ENCODE measurements around the gene GAD2.

The GAD2 gene

DNA sequence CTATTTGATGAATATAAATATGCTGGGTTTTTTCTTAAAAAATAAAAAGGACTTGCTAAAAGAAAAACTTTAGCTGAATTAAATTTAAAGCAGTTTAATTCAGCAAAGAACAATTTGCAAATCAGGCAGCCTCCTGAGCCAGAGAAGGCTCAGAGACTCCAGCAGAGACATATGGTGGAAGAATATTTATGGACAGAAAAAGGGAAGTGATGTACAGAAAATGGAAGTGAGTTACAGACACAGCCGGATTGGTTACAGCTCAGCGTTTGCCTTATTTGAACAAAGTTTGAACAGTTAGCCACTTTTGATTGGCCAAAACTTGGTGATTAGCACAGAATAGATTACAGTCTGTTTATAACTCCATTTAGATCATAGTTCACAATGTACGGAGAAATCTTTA is 110.3 kb downstream of the GAD2 start:
- no peak for TF ChIP-seq EZH2 (IDR thresholded peaks at IDR 0.05; ENCODE audit: borderline replicate concordance, low read depth, low read length, severe bottlenecking)
- no peak for TF ChIP-seq CTCF (IDR thresholded peaks at IDR 0.05; ENCODE audit: borderline replicate concordance, extremely low read depth, low read length, poor library complexity, severe bottlenecking)
- no peak overlapping the region for H2AFZ ChIP-seq (ENCODE audit: low read depth, low read length)

GRCh38 chr10:26327811-26328210 is 111.2 kb downstream of the GAD2 start:
- H3K36me3 ChIP-seq (ENCODE audit: insufficient read depth, low read length), result no peaks in the 10 kb centered on the region
- no peak overlapping the region for H3K4me2 ChIP-seq (ENCODE audit: insufficient read depth, low read length)
- no peak for DNase-seq
- H3K9ac ChIP-seq (ENCODE audit: low read depth, low read length), result no peak overlapping the region
- no peak for TF ChIP-seq EZH2 (IDR thresholded peaks at IDR 0.05; ENCODE audit: borderline replicate concordance, low read depth, low read length, severe bottlenecking)
- no peak for TF ChIP-seq CTCF (IDR thresholded peaks at IDR 0.05; ENCODE audit: borderline replicate concordance, extremely low read depth, low read length, poor library complexity, severe bottlenecking)
- no peak overlapping the region for H2AFZ ChIP-seq (ENCODE audit: low read depth, low read length)
- H3K79me2 ChIP-seq (ENCODE audit: insufficient read depth, low read length), result no peaks in the 10 kb centered on the region
- no peaks in the 10 kb centered on the region for H3K9me3 ChIP-seq (ENCODE audit: insufficient read depth, low read length, severe bottlenecking)
- no peak overlapping the region for H3K27ac ChIP-seq (ENCODE audit: low read length)
- no peaks in the 10 kb centered on the region for H3K27me3 ChIP-seq (ENCODE audit: insufficient read depth, low read length, poor library complexity)
- no peak overlapping the region for H3K4me3 ChIP-seq (ENCODE audit: low read depth in 1 of 2, low read length in 2 of 2)
- ATAC-seq (ENCODE audit: insufficient read depth, low read depth), result no peak
- no peaks in the 10 kb centered on the region for H3K4me1 ChIP-seq (ENCODE audit: insufficient read depth, low read length)
- no peaks in the 10 kb centered on the region for H4K20me1 ChIP-seq (ENCODE audit: insufficient read depth, low read length)

More for the DNA sequence above, 110.3 kb downstream of the GAD2 start:
- Histone ChIP-seq H3K36me3 (ENCODE audit: insufficient read depth, low read length) (no peaks in the 10 kb centered on the region), H3K27ac (ENCODE audit: low read length) (no peak overlapping the region), H3K9ac (ENCODE audit: low read depth, low read length) (no peak overlapping the region), H3K4me3 (ENCODE audit: low read depth in 1 of 2, low read length in 2 of 2) (no peak overlapping the region), H3K9me3 (ENCODE audit: insufficient read depth, low read length, severe bottlenecking) (no peaks in the 10 kb centered on the region), H3K4me1 (ENCODE audit: insufficient read depth, low read length) (no peaks in the 10 kb centered on the region), H3K79me2 (ENCODE audit: insufficient read depth, low read length) (no peaks in the 10 kb centered on the region), H3K4me2 (ENCODE audit: insufficient read depth, low read length) (no peak overlapping the region), H3K27me3 (ENCODE audit: insufficient read depth, low read length, poor library complexity) (no peaks in the 10 kb centered on the region), H4K20me1 (ENCODE audit: insufficient read depth, low read length) (no peaks in the 10 kb centered on the region)
- ATAC-seq (ENCODE audit: insufficient read depth, low read depth) (no peak), DNase-seq (no peak)

- no peak for TF ChIP-seq EZH2 (IDR thresholded peaks at IDR 0.05; ENCODE audit: borderline replicate concordance, low read depth, low read length, severe bottlenecking)
- TF ChIP-seq CTCF (IDR thresholded peaks at IDR 0.05; ENCODE audit: borderline replicate concordance, extremely low read depth, low read length, poor library complexity, severe bottlenecking), result no peak
- Histone ChIP-seq H3K27me3 (ENCODE audit: insufficient read depth, low read length, poor library complexity) (no peaks in the 10 kb centered on the region), H4K20me1 (ENCODE audit: insufficient read depth, low read length) (no peaks in the 10 kb centered on the region), H3K79me2 (ENCODE audit: insufficient read depth, low read length) (no peaks in the 10 kb centered on the region), H3K9ac (ENCODE audit: low read depth, low read length) (no peak overlapping the region), H3K27ac (ENCODE audit: low read length) (no peak overlapping the region), H3K9me3 (ENCODE audit: insufficient read depth, low read length, severe bottlenecking) (peaks cover 6% of the 10 kb centered on the region), H2AFZ (ENCODE audit: low read depth, low read length) (no peak overlapping the region), H3K4me3 (ENCODE audit: low read depth in 1 of 2, low read length in 2 of 2) (no peak overlapping the region), H3K4me2 (ENCODE audit: insufficient read depth, low read length) (no peak overlapping the region), H3K4me1 (ENCODE audit: insufficient read depth, low read length) (peaks cover 7% of the 10 kb centered on the region), H3K36me3 (ENCODE audit: insufficient read depth, low read length) (no peaks in the 10 kb centered on the region)
- DNase-seq, result no peak
- no peak for ATAC-seq (ENCODE audit: insufficient read depth, low read depth)
Observed at GRCh38 chr10:26331371-26331770, 114.8 kb downstream of the GAD2 start.

Data from DND-41 (cell line).